GM12891 (cell line): ENCODE results near the gene SEMA5A.

Experiments
- POLR2A ChIP-seq: IDR thresholded peaks from 2 replicates; pipeline ENCODE4 v1.6.1; 2011; ENCODE audit warnings: low read depth, low read length, control low read depth
- POLR2AphosphoS5 ChIP-seq: IDR thresholded peaks from 2 replicates; pipeline ENCODE4 v1.6.1; 2011; ENCODE audit warnings: low read depth, low read length, control low read depth
- SPI1 ChIP-seq: IDR thresholded peaks from 2 replicates; pipeline ENCODE4 v1.6.1; 2011; ENCODE audit warnings: low read depth, low read length, control low read depth

- no peak for TF ChIP-seq POLR2A
- no peak for TF ChIP-seq POLR2AphosphoS5
- TF ChIP-seq SPI1, result no peak
Measured at GRCh38 chr5:9173281-9174048, 372.4 kb downstream of the SEMA5A start.
